Smooth muscle cell (in vitro differentiated cells): ENCODE data around the gene IP6K2. TPM values are rescaled to one million over a fixed set of nuclear protein-coding genes. Genes with fewer than 3 reads are reported as not detected.

ENCODE experiments used
- DNase-seq: peaks from one replicate; lab custom pipeline; 2025; ENCODE audit not compliant: unreplicated experiment; lab: John Stamatoyannopoulos, UW
- H2AFZ ChIP-seq: fragments of 200-600 bp; sonication (generic); 2 replicates; pipeline ENCODE4 v1.6.0; 2016; ENCODE audit warnings: antibody characterized with exemption, low read depth, mild to moderate bottlenecking
- H3F3A ChIP-seq: fragments of 200-600 bp; sonication (generic); 2 replicates; pipeline ENCODE4 v1.6.0; 2017; ENCODE audit warnings: antibody characterized with exemption, low read depth
- H3K27ac ChIP-seq: fragments of 200-600 bp; sonication (generic); 2 replicates; pipeline ENCODE4 v1.5.1; 2016; ENCODE audit warnings: low read depth, mild to moderate bottlenecking
- H3K27me3 ChIP-seq: fragments of 200-600 bp; sonication (generic); 2 replicates; pipeline ENCODE4 v1.6.1; 2016; ENCODE audit warnings: low read depth, mild to moderate bottlenecking
- H3K36me3 ChIP-seq: fragments of 200-600 bp; sonication (generic); 2 replicates; pipeline ENCODE4 v1.5.1; 2016; ENCODE audit warnings: low read depth
- H3K4me1 ChIP-seq: fragments of 200-600 bp; sonication (generic); 2 replicates; pipeline ENCODE4 v1.5.1; 2016; ENCODE audit warnings: low read depth
- H3K4me2 ChIP-seq: fragments of 200-600 bp; sonication (generic); 2 replicates; pipeline ENCODE4 v1.6.0; 2016; ENCODE audit warnings: mild to moderate bottlenecking
- H3K4me3 ChIP-seq: fragments of 200-600 bp; sonication (generic); 2 replicates; pipeline ENCODE4 v1.5.1; 2016; ENCODE audit warnings: mild to moderate bottlenecking
- H3K79me2 ChIP-seq: fragments of 200-600 bp; sonication (generic); 2 replicates; pipeline ENCODE4 v1.6.0; 2016; ENCODE audit warnings: low read depth, mild to moderate bottlenecking
- H3K9ac ChIP-seq: fragments of 200-600 bp; sonication (generic); 2 replicates; pipeline ENCODE4 v1.6.0; 2016; ENCODE audit warnings: low read depth
- H3K9me3 ChIP-seq: fragments of 200-600 bp; sonication (generic); replicated peaks from 2 replicates; pipeline ENCODE4 v1.5.1; 2016; ENCODE audit warnings: low read depth
- H4K20me1 ChIP-seq: fragments of 200-600 bp; sonication (generic); 2 replicates; pipeline ENCODE4 v1.6.0; 2016; ENCODE audit warnings: low read depth
- CTCF ChIP-seq: fragments of 200-600 bp; sonication (generic); IDR thresholded peaks from 2 replicates; pipeline ENCODE4 v1.5.1; 2017; ENCODE audit warnings: borderline replicate concordance, mild to moderate bottlenecking, antibody characterized with exemption; ENCODE audit not compliant: insufficient read depth, poor library complexity, severe bottlenecking
- WGBS: methylation state at CpG from one replicate; pipeline ENCODE4 v1.1.7; 2016; ENCODE audit warnings: low lambda C conversion rate; 5-methylcytosine and 5-hydroxymethylcytosine counted together
- polyA plus RNA-seq: library from polyadenylated mRNA; unstranded; fragments of >200 nt; fragmentation: Nextera tagmentation; extraction: Ambion mirVana; gene quantifications from 2 replicates; pipeline ENCODE4 v1.2.1, GENCODE V29; 2016
- total RNA-seq: library from RNA; depleted of rRNA; stranded (reverse); fragments of >200 nt; gene quantifications from 2 replicates; pipeline ENCODE4 v1.2.3, GENCODE V29; 2014

IP6K2 gene
- total and polyA plus RNA-seq, 2 experiments from 2014 or later = 106 to 124 TPM

- no peak for TF ChIP-seq CTCF
- no peak for DNase-seq
- 11% methylated on average over 18 of the region's 46 CpGs for WGBS
- Histone ChIP-seq H3K4me1 (peaks cover 4% of the 10 kb centered on the region), H3K9ac (no peak overlapping the region), H2AFZ (no peak overlapping the region), H3K4me2 (peak overlapping the region; percentile 87), H3K27ac (no peak overlapping the region), H4K20me1 (peaks cover 6% of the 10 kb centered on the region), H3F3A (peaks cover 7% of the 10 kb centered on the region), H3K79me2 (no peaks in the 10 kb centered on the region), H3K9me3 (no peaks in the 10 kb centered on the region), H3K4me3 (peak overlapping the region; percentile 57), H3K27me3 (no peaks in the 10 kb centered on the region), H3K36me3 (no peaks in the 10 kb centered on the region)
These were observed 54.8 kb downstream of the IP6K2 start for GRCh38 chr3:48662145-48662752.

- H3F3A ChIP-seq = peaks cover 7% of the 10 kb centered on the region
- peak overlapping the region; percentile 57 for H3K4me3 ChIP-seq
- H4K20me1 ChIP-seq = peaks cover 6% of the 10 kb centered on the region
- 7% methylated on average over 53 of the region's 67 CpGs for WGBS
- H3K4me1 ChIP-seq = peaks cover 4% of the 10 kb centered on the region
- H3K36me3 ChIP-seq = no peaks in the 10 kb centered on the region
- H3K9ac ChIP-seq = no peak overlapping the region
- H3K27me3 ChIP-seq = no peaks in the 10 kb centered on the region
- peak overlapping the region; percentile 87 for H3K4me2 ChIP-seq
- no peak for TF ChIP-seq CTCF
- no peaks in the 10 kb centered on the region for H3K9me3 ChIP-seq
- DNase-seq = peak; percentile 76
- H3K27ac ChIP-seq = no peak overlapping the region
- no peak overlapping the region for H2AFZ ChIP-seq
- no peaks in the 10 kb centered on the region for H3K79me2 ChIP-seq
These were observed 55.4 kb downstream of the IP6K2 start for GRCh38 chr3:48661501-48662144.

GRCh38 chr3:48660800-48661400 lies 56.1 kb downstream of the IP6K2 start:
- no peak overlapping the region for H3K27ac ChIP-seq
- no peaks in the 10 kb centered on the region for H3K36me3 ChIP-seq
- 90% methylated on average over 61 of the region's 61 CpGs for WGBS
- no peak for TF ChIP-seq CTCF
- no peaks in the 10 kb centered on the region for H3K79me2 ChIP-seq
- peaks cover 4% of the 10 kb centered on the region for H3K4me1 ChIP-seq
- no peak overlapping the region for H3K4me3 ChIP-seq
- no peak overlapping the region for H2AFZ ChIP-seq
- H3K4me2 ChIP-seq = peak overlapping the region; percentile 87
- H3K9ac ChIP-seq = no peak overlapping the region
- H4K20me1 ChIP-seq = peaks cover 6% of the 10 kb centered on the region
- H3F3A ChIP-seq = peaks cover 7% of the 10 kb centered on the region
- H3K9me3 ChIP-seq = no peaks in the 10 kb centered on the region
- no peaks in the 10 kb centered on the region for H3K27me3 ChIP-seq
- DNase-seq = no peak
